Right kidney (tissue), 1 donor: ENCODE data around the gene FXYD1.
"Not testable (repeated sequence)": the region's sequence is repeated elsewhere in the genome, so short reads cannot be mapped to it uniquely, and the experiment has no call there.

Source experiments
- DNase-seq: peaks from one replicate; pipeline ENCODE4 v3.0.0-alpha.2; 2016

Gene FXYD1

DNA sequence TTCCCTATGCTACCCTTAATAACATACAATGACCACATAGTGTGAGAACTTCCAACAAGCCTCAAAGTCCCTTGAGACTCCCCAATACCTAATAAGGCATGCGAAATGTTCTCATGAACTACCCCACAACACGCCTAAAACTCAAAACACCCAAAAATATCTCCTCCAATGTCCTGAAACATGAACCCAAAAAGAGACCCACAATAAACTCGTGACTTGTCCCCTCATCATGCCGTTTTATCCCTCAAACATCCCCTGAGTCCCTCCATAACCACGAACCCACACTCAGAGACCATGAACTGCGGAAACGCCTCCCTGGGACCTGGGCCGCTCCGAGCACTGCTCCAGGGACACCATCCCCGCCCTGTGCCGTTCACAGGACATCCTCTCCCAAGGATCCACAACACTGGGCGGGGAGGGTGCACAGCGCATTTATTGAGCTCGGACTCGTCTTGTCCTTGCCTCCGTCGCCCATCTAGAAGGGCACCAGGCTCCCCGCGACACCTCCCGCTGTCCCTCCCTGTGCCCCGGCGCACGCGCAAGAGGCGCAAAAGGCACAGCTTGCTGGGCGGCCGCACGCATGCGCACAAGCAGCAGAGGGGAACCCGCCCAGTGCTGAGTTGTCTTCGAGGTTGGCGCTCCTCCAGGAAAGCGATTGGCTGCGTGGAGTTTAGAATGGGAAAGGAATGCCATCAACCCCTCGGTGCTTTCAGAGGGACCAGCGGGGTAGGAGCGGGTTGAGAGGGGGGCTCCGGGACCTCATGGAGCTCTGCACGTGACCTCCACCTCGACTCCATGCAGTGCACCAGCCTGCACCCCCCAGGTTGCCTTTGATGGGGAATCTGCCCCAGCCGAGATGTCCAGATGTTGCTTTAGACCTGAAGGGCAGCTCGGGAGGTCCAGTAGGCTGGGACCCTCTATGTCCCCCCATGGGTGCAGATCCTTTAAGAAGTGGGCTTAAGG lies 14.2 kb upstream of the FXYD1 start:
- peak; percentile 92 for DNase-seq

DNA sequence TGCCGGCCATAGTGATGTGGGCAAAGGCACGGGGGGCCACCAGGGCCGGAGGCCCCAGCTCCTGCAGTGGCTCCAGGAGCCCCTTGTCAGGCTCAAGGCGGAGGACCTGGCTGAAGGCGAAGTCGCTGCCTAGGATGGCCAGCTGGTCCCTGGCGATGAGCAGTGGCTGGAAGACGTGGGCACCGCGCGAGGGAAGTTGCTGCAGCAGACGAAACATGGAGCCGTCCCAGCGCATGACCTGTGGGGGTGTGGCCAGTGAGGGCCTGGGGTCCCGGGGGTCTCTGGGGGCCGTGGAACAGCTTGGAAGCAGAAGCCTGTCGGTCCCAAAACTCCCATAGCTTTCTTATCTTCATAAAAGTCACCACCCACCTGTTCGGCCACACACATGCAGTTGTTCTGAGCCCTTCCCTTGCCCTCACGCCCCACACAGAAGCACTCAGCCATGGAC lies 13.3 kb upstream of the FXYD1 start:
- DNase-seq = no peak

DNA sequence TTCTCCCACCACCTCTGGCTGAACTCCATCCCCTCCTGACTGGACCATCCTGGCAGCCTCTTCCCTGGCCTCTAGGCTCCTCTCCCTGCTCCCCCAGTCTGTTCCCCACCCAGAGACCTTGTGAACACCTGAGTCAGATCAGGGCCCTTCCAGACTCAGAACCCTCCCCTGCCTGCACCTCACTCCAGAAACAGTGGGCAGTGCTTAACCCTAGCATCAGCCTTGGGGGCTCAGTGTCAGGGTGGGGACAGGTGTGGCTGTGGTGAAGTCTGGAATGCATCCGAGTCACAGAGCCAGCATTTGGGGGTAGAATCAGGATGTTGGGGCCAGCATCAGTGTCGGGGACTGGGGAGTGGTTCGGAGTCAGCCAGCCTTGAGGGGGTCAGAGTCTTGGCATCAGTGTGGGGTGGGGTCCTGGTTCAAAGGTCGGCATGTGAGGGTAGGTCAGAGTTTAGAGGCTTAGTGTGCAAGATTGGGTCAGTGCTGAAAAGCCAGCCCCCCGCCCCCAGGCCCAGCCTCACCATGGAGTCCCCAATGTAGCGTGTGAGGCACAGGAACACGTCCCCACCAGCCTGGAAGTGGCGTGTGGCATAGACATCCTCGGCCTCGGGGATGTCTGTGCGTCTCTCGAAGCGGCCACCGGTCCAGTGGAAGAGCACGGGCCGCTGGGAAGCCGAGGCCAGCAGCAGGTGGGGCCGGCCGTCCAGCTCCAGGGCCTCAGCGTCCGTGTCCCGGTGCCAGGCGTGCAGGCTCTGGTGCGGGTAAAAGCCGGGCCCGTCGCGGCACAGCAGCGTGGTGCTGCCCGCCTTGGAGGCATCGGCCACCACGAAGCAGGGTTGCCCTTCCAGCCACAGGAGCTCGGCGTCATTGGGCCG lies 12.6 kb upstream of the FXYD1 start:
- DNase-seq = no peak

DNA sequence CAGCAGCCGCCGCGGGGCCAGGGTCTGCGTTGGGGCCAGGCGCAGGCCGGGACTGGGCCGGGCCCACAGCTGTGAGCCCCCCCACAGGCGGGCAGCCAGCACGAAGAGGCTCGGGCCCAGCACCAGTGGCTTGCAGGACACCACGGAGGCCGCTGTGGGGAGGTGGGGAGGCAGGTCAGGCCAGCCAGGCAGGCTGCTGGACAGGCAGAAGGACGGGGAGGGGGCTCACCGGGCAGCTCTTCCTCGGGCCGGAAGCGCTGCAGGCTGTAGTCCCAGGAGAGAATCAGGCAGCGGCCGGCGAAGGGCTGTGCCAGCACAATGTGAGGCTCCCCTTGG lies 12.0 kb upstream of the FXYD1 start:
- no peak for DNase-seq

DNA sequence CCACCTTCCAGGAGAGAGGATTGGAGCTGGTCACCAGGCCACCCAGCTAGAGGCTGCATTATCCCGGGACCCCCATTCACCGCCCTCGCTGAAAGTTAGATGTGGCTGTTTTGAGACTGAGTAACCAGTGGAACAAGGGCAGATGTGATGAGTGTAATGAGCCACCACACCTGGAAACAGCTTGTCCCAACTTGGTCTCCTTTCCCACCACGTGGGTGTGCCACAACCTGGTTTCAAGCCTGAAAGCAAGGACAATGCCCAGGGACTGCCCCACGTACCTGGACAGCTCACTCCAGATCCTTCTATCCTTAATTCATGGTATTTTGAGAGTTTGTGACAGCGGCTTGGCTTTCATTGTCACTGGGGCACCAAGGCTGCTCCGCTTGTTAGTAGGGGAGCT lies 10.8 kb upstream of the FXYD1 start:
- DNase-seq = no peak

DNA sequence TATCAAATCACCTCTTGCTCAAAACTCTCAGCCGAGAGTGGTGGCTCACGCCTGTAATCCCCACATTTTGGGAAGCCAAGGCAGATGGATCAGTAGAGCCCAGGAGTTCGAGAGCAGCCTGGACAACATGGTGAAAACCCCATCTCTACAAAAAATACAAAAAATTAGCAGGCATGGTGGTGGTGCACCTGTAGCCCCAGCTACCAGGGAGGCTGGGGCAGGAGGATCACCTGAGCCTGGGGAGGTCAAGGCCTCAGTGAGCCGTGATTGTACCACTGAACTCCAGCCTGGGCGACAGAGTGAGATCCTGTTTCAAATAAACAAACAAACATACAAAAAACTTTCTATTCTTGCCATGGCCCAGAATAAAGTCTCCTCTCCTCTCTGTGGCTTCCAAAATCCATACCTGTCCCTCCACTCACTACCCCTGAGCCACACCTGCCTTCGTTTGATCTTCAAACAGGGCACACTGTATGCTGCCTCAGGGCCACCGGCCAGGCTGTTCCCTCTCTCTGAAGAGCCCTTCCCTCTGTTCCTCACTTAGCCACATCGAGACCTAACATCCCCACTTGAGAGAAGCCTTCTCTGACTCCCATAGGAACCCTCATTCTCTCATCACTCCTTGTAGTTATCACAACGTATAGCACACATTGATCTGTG lies 10.1 kb upstream of the FXYD1 start:
- no peak for DNase-seq

DNA sequence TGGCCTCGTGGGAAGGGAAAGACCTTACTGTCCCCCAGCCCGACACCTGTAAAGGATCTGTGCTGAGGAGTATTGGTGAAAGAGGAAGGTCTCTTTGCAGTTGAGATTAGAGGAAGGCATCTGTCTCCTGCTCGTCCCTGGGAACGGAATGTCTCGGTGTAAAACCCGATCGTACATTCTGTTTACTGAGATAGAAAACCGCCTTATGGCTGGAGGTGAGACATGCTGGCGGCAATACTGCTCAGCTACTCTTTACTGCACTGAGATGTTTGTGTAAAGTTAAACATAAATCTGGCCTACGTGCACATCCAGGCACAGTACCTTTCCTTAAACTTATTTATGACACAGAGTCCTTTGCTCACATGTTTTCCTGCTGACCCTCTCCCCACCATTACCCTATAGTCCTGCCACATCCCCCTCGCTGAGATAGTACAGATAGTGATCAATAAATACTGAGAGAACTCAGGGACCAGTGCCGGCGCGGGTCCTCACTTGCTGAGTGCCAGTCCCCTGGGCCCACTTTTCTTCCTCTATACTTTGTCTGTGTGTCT lies 8.8 kb upstream of the FXYD1 start:
- not testable (repeated sequence) for DNase-seq

DNA sequence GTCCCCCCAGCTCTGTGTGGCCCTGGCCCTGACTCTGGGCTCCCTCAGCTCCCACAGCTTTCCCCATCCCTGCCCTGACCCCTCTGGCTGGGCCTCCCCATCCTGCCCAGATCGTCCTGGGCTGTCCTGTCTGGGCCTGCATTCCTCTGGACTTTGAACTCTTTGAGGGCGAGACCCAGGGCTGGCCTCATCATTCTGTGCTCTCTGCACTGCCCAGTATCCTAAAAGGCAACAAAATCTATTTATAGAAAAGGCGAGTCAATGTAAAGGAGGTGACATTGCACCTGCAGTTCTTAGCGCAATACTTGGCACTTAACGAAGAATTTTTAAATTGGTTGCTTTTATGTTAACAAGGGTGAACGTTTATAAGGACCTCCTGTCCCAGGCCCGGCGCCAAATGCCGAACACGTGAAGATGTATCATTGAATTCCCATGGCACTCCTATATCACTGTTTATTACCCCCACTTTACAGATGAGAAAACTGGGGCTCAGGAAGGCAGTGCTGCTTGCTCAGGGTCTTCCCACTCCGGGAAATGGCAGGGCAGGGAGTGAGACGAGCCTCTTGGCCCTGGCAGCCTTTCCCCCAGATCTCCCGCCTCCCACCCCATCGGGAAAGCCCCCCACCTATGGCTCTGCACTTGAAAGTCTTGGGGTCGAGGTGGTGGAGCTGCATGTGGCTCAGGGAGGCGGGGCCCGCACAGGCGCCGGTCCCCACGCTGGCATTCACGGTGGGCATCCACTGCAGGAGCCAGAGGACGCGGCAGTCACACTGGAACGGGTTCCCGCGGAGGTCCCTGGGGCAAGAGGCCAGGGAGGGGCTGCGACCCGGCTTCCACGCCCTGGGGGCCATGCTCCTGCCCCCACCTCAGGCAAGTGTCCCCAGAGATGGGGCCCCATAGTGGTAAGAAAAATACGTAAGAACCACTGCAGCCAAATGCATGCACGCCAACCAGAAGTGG lies 7.6 kb upstream of the FXYD1 start:
- DNase-seq = no peak

DNA sequence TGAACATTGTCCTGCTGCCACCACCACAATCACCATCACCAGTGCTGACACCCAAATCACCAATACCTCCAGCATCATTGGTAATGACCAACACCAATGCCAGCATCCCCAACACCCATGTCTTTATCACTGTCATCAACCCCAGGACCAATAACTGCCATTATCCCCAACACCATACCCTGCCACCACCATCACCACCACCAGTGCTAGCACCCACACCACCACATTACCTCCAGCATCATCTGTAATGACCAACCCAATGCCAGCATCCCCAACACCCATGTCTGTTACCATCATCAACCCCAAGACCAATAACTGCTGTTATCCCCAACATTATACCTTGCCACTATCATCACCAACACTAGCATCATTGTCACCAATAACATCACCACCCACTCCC lies 6.4 kb upstream of the FXYD1 start:
- DNase-seq = no peak

DNA sequence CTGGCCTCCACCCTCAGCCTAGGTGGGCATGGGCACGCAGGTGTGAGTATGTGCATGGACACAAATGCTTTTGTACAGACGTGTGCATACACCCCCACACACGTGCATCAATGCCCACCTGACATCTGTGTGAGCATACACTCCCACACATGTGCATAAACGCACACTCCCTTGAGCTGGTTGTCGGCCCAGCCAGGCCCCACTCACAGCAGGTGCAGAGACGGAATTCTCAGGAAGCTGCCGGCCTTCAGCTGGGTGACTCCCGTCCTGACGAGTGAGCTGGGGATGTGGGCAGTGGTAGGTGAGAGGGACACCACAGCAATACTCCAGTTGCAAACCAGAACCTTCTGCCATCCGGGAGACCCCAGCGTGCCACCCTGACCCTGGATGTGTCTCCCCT lies 4.8 kb upstream of the FXYD1 start:
- DNase-seq = no peak

DNA sequence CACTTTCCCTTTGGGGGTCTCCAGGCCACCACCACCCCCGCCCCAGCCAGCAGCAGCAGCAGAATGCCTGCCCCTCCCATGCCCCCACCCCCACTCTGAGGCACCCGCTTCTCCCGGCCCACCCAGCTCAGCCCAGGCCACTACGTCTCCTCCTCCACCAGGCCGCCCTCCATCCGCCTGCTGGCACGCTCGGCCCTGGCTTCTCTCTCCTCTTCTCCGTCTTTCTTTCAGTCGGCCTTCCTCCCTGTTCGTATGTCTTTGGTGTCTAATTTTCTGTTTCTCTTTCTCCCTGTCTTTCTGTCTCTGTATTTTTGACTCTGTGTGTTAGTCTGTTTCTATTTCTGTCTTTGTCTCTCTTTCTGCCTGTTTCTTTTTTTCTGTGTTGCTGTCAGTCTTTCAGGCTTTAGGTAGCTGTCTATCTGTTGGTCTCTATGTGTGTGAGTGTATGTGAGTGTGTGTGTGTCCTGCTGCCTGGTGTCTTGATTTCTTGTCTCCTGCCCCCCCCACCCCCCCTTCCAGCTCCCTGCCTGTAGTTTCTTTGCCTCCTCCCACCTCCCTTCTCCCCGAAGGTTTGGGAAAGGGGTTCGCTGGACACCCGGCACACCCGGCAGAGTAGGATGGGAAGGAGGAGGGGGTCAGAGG lies 3.9 kb upstream of the FXYD1 start, which contains the start of gene LGI4:
Gene LGI4 (minus strand): TSS at position 459 of the 642 bp plus-strand sequence. CDS start 379 bp downstream, at position 80.
- DNase-seq = no peak

DNA sequence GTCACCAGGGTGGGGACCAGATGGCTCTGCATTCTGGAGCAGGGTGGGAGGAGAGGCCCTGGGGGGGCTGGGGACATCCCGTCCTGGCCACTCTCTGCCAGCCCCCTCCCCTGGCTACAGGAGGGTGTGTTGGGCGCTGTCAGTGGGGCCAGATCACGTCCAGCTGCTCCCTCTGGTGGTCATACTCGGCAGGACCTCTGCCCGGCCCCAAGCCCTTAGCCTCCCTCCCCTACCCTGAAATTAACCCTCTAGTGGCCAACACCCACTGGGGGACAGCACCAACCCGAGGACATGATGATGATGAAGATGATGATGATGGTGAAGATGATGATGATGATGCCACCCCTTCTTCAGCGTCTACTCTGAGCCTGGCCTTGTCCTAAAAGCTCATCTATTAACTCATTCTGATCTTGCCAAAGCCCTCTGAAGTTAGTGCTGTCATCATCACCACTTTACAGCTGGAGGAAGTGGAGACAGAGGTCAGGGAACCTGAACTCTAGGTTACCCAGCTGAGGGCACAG lies 3.2 kb upstream of the FXYD1 start:
- peak; percentile 72 for DNase-seq

DNA sequence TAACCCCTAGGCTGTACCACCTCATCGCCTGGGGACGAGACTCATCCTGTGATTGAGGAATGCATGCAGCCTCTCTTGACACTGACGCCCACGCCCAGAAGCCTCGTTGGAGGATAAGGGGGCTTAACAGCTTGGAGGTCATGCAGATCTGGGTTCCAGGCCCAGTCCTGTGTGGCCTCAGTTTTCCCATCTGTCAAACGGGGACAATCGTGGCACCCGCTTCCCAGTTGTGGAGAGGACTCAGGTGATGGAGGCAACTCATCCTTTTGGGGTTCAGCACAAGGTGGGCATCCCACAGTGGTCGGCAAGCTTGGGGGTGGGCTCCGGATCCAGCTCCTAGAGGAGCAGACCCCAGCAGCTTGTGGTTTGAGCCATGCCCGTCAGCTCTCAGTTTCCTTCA lies 2.4 kb upstream of the FXYD1 start:
- DNase-seq = no peak

DNA sequence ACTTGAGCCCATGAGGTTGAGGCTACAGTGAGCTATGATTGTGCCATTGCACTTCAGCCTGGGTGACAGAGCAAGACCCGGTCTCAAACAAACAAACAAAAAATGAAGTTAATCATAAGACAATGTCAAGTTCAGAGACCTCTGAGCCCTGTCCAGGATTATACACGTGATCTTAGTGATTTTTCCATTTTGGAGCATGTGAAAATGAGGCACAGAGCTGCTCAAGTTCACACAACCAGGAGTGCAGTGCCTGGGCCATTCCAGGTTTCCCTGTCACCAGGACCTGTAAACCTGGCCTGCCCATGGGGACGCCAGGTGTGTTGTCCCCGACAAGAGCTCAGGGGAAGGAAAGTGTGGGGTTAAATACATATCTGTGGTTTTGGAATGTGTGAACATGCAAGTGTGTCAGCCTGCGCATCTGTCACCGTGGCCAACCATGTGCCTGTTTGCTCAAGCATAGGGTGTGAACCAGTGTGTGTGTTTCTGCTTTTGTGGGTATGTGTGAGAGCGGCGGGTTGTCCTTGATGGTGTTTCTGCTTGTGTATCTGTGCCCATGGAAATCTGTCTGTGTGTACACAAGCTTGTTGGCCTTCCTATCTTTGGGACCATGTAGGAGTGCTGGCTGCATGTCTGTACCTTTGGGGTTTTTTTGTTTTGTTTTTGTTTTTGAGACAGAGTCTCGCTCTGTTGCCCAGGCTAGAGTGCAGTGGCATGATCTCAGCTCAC lies 1.5 kb upstream of the FXYD1 start:
- DNase-seq = no peak

DNA sequence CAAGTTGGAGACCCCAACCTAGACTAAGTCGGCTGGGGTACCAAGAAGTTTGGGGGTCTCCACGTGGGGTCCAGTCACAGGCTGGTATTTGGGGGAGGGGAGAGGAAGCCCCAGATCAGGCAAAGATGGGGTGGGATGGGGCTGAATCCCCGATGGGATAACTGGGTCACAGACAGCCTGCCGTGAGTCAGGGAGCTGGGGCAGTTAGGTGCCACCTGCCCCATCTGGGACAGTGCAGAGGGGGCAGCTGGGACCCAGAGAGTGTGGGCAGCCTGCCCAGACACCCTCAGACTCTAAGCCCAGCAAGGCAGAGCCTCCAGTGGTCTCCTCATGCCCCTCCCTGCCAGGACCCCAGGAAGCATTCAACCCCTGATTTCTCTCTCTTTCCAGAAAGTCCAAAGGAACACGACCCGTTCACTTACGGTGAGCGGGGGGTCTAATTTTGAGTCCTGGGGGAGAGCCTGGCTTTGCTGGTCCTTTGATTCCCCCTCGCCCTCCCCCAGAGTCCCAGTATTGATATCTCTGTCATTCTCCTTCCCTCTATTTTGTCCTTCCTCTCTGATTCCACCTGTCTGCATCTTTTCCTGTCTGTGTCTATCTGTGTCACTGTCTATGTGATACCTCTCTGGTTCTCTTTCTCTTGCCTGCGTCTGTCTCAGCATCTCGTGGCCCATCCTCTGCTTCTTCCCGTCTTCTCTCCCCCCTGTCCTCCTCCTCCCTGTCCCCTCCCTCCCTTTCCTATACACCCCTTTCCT lies 1.8 kb downstream of the FXYD1 start:
- DNase-seq = no peak

DNA sequence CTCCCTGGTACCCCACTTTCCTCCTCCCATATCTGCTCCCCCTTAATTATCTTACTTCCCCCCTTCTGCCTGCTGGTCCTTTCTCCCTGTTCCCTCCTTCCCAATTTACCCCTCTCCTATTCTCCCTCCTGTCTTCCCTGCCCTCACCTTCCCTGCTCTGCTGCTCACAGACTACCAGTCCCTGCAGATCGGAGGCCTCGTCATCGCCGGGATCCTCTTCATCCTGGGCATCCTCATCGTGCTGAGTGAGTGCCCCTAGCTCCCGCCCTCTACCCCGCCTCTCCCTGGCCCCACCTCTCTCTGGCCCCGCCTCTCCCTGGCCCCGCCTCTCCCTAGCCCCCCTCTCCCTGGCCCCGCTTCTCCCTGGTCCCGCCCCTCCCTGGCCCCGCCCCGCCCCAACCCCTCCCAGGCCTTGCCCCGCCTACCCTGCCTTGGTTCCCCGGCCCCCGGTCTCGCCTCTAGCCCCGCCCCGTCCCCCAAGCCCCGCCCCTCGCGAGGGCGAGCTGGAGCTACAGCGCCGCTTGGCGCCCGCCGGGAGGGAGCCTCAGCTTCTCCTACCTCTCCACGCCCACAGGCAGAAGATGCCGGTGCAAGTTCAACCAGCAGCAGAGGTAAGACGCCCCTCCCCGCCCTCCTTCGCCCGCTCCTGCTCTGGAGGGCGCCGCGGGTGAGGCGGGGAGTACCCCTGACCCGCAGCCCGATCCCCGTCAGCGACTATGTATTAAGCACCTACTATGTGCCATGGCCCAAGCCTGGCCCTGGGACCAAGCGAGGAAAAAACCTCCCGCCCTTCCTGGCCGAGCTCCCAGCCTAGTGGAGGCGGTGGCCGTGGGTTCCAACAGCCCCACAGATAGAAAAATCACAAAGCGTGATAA lies 2.6 kb downstream of the FXYD1 start:
- DNase-seq = peak; percentile 49

DNA sequence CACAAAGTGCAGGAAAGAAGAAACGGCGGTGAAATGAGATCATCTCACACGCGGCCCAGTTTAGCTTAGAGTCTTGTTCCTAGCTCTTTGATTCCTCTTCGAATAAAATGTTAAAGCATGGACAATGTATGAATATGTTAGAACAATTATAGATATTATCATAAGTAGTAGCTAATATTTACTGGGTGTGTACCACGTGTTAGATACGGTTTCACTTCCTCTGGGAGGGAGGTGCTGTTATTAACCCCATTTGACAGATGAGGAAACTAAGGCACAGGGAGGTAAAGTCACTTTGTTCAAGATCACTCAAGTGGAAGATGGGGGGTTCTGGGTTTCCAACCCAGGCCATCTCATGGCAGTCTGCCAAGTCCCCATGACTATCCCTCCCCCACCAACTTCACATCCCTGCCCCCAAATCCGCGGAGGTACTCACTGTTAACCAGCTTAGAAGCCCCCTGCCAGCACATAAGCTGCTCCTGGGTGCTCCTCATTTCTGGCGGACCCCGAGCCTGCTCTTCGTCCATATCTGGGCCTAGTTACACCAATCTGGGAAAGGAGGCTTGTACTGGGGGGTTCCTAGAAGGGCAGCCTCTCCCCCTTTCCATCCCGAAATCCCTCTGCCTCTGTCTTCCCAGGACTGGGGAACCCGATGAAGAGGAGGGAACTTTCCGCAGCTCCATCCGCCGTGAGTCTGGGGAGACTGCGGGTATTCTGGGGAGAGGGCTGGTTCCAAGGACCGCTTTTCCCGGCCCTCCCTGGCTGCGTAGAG lies 3.4 kb downstream of the FXYD1 start:
- DNase-seq = no peak
